Forelimb muscle (tissue), 1 donor: ENCODE data around the gene DSCAML1. TPM values are rescaled to one million over a fixed set of nuclear protein-coding genes. Genes with fewer than 3 reads are reported as not detected.
"Not testable (repeated sequence)": the region's sequence is repeated elsewhere in the genome, so short reads cannot be mapped to it uniquely, and the experiment has no call there.

ENCODE experiments used
- DNase-seq: peaks from one replicate; pipeline ENCODE4 v3.0.0-alpha.2; 2013; ENCODE audit warnings: low read depth
- polyA plus RNA-seq: library from polyadenylated mRNA; unstranded; fragments of 120-200 nt; gene quantifications from one replicate; pipeline ENCODE4 v1.2.1, GENCODE V29; 2013; ENCODE audit not compliant: insufficient read length

The DSCAML1 gene
- polyA plus RNA-seq, 1 donor: 0.63 TPM

DNA sequence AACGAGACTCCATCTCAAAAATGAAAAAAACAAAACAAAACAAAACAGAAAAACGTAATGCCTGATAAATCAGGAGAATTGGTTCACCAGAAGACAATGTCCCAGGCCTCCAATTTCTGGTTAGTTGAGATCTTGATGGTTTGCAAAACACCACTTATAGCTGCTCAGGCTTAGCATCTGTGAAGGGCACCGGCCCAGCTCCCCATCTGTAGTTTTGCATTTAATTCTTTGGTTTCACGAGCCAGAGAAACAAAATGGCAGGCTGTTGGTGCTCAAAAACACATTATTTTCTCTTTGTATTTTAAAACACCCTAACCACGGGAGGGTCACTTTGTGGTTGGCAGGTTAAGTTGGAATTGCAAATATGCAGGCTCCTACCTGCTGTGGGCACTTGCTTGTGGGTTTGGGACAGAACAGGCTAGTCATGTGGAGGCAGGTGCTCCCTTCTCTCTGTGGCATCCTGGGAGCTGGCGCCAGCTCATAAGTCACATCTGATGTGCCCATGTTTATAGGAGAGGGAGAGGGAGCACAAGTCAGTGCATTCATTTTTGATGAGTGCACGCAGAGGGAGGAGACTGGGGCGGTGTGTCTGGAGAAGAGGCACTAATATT is 323.4 kb downstream of the DSCAML1 start:
- no peak for DNase-seq

DNA sequence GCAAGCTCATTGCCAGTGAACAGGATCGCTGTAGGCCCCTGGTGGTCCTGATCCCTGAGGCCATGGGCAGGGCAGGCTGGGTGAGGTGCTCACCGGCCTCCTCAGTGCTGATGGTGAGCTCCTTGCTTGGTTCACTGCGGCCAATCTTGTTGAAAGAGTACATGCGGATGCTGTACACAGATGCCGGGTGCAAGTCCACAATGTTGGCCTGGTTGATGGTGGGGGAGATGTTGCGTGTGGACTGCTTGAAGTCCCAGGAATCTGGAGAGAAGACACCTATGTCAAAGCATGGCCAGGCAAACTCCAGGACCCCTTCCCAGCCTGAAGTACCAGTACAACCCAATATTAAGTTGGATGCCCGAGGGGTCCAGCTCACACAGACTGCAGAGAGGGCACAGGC is 325.2 kb downstream of the DSCAML1 start:
- DNase-seq: no peak

DNA sequence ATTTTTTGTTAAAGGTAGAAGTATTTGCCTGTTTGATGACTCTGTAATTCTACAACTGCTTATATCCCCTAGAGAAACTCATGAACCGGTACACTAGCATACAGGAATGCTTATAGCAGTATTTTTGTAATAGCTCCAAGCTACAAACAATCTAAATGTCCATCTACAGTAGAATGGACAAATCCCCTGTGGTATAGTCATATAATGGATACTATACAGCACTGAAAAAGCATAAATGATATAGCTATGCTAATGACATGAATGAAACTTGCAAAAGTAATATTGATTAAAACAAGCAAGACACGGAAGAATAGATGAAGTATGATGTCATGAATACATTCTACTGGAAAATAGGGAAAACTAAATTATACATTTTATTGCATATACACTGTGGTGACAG is 326.4 kb downstream of the DSCAML1 start:
- DNase-seq: no peak

DNA sequence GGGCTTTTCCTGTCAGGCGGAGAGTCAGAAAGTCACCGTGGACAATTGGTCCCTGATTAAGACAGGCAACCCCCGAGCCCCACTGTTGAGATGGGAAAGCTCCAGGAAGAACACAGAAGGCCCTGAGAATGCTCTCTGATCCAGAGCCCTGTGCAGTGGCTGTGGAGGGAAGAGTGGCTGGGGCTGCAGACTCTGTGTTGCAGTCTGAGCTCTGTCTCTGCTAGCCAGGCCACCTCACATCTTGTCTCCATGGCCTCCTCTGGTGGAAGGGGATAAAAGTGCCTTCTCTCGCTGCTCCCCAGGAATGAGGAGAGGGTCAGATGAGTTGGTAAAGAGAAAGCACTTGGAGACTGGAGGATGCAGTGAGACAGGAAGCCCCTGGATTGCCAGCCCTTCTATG is 328.1 kb downstream of the DSCAML1 start:
- DNase-seq: no peak

DNA sequence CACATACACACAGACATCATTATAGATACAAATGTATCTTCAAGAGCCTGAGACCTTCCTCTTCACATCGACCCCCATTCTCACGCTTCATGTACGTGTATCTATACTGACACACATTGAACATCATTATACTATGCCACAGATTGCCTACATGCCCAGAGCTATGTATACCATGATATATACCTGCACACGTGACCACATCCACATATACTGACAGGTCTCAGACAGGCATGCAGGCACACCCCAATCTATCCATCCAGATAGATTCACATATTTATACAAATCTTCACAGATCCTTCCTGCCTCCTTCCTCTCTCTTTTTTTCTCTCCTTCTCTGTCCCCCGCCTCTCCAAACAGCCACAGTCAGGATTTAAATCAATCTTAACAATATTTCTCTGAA is 329.2 kb downstream of the DSCAML1 start:
- no peak for DNase-seq

DNA sequence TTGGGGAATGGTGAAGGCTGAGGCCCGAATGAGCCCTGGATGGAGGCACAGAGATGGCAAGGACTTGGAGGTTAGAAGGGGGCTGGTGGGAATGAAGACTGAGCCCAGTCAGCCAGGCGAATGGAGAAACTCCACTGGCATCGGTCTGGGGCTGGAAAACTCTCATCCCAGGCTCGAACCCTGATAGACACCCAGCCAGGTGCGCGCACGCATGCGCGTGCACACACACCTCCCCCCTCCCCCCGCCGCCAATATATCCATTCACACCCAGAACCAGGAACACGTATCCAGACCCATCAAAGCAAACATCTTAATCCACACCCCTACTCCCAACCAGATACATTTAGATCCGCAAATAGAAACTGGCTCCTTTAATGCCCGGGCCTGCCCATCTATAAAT is 330.1 kb downstream of the DSCAML1 start:
- no peak for DNase-seq

DNA sequence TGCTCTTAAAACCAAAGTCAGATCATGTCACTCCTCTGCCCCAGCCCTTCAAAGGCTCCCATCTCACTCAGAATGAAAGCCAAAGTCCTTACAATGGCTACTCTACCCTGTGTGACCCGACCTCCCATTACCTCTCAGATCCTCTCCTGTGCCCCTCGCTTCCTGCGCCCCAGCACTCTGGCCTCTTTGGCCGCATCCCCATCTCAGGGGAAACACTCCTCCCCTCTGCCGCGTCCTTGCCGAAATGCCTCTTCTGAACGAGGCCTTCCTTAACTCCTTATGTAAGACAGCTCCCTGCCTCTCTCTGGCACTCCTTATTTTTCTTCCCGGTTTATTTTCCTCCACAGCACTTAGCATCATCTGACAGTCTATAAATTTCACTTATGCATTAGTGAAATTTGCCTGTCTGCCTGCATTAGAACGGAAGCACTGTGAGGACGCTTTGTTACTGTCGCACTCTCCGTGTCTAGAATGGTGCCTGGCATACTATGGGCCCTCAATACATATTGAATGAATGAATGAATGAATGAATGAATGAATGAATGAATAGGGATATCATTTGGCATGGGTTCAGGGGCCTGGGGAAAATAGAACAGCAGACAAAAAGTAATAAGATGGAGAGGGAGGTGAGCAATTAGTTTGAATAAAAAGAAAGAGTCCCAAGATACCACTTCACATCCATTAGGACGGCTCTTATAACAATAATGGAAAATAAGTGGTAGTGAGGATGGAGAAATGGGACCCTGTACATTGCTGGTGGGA is 331.6 kb downstream of the DSCAML1 start:
- no peak for DNase-seq

DNA sequence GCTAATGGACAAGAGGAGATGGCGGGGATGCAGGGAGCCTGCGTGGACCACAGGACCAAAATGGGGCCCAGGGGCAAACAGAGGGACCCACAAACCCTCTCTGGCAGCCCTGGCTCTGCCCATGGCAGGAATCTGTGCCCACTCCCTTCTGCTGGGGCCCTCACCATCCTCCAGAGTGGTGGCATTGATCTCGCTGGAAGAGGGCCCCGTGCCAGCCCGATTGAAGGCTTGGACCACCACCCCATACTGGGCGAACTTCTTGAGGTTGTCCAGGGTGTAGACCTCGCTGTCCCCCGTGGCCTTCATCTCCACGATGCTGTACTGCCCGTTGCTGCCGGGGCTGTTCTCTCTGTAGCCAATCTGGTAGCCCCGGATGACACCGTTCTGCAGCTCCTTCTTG is 332.2 kb downstream of the DSCAML1 start:
- no peak for DNase-seq

DNA sequence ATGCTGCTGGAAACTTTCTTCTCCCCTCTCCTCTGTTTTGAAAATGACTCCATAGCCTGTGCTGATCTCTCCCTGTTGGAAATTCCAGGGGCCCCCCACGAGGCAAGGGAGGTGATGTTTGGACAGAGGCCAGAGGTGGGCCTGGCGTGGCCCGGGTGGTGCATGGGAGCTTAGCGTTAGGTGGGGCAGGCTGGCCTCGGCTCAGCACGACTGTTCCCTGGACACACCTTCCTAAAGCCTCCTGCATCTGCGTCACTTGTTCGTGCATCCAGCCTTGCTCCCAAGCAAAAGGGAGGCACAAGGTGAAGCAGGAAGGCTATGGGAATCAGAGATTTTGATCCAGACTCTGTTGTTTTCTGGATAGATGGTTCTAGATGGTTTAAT is 334.2 kb downstream of the DSCAML1 start:
- DNase-seq: no peak

DNA sequence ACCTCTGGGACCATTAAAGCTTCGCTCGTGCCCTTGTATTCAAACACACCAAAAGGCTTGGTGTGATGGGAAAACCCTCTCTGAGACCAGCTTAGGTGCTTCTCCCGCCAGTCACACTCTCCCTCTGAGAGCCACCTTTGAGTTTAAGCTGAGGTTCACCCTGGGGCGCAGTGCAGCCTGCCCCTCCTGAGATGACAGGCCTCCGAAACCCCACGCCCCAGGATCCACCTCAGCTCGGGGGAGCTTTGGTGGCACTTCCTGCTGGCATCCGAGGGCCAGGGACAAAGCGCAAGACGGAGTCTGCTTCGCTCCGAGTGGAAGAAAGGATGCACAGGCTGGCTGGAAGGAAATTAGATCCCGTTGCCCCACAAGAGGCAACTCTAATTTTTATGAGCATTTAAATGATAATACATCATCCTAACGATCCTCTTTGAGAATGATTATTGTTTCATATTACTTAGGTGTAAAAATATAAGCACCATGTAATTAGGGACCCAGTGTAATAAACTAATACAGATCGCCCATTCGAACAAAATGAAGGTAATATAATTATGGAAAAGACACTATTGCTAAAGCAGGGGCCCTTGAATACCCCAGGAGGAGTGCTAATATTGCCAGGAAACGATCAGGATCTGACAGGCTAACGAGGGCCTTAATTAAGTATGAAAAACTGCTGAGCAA is 334.7 kb downstream of the DSCAML1 start:
- DNase-seq: no peak

DNA sequence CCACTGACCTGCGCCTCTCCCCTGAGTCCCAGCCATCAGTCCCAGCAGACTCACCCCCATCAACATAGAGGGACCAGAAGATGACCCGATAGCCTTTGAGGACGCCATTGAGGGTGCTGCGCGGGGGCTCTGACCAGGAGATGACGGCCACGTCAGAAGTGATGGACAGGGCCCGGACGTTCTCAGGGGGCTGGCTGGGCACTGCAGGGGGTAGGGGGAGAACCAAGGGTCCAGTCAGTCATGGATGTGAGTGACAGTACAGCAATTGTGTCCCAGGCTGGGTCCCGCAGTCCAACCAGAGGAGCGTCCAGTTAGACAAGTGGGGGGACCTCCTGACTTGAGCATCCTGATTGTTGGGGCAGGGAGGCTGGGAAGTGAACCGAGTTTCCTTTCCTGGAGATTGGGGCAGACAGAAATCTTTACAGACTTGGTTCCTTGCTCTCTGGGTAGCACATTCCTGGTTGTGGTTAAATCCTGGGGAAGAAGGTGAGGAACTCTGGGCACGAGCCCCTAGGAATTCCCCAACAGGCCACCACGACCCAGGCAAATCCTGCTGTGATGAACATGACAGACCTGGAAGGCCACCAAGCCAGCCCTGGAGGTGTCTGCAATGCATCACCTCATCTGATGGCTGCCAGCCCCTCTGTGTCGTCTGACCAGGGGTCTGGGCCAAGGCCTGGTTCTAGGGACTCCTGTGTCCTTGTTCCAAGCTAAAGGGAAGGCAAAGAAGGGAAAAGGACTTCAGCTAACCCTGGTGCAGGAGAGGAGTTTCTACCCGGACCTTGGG is 335.4 kb downstream of the DSCAML1 start:
- no peak for DNase-seq

DNA sequence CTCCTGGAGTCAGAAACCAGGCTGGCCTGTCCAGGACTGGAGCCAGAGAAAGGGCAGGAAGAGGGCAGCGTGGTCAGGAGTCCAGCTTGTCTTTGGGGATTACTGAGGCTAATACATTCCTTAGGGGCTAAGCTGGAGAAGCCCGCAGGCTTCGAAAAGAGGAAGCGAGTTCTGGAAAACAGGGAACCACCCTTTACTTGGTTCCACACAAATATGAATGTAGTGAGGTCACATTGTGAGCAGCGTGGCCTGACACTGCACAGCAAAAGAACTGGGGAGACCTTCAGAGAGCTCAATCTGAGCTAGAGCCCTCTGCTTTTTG is 337.1 kb downstream of the DSCAML1 start:
- no peak for DNase-seq

DNA sequence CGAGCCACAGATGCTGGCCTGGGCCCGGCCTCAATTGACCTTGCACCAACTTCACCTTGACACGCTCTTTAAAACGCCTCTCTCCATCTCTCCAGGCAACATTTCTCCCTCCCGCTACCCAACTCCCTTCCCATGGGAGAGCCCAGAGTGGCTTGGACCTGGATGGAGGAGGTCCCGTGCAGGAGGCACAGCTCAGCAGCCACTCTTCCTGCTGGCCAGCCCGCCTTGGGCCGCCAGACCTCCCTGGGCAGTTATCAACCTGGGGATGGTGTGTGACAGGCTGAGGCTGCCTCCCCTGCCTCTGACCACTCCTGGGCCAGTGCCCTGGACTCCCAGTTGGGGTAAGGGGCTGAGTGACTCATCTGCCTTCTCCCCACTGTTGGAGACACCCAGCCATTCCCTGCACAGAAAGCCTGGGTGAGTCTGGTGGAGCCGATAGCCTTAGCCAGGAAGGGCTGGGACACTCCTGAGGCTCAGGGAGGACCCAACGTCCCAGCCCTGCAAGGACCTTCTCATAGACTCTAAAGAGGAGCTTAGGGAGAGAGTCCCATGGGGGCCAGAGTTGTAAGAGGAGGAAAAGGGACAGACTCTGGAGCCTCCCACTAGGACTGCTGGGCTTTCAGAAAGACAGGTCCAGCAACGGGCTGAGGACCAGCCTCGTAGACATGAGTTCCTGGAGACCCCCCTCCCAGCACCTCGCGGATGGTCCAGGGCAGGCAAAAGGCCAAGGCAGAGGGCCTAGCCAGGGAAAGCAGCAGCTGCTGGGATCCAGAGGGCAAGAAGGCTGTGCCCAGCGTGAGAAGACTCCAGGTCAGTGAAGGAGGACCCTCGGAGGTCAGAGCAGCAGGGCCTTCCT is 337.7 kb downstream of the DSCAML1 start:
- no peak for DNase-seq

DNA sequence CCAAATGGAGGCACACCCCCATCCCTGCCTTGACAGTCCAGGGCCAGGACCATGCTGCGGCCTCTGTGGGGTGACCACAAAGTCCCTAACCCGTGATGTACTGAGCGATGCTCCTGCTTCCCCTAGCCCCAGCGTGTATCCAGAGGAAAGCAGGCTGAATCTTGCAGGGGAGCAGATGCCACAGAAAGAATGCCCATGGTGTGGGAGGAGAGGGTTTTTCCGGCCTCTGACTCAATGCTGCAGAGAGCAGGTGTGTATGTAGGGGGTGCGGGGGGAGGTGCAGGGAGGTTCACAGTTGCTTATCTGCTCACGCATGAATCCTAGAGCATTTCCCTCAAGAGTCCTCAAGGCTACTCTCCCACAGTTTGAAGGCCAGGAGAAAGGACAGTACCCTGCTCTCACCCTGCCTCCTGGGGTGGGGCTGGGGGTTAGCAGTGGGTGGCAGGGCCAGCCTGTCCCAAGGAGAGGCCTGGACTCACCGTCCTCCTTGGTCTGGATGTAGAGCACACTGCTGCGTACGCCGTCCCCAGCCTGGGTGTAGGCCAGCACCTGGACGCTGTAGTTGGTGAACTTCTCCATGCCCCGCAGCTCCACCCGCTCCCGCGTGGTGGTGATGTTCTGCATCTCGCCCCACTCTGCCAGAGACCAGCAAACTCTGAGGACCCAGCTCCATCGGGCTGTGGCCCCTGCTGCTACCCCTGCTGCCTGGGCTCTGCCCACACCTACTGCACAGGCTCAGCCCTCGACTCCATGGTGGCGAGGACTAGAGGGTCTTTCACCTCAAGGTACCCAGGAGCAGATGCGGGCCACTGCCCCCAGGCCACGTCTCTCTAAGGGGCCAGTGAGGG is 338.5 kb downstream of the DSCAML1 start:
- no peak for DNase-seq

DNA sequence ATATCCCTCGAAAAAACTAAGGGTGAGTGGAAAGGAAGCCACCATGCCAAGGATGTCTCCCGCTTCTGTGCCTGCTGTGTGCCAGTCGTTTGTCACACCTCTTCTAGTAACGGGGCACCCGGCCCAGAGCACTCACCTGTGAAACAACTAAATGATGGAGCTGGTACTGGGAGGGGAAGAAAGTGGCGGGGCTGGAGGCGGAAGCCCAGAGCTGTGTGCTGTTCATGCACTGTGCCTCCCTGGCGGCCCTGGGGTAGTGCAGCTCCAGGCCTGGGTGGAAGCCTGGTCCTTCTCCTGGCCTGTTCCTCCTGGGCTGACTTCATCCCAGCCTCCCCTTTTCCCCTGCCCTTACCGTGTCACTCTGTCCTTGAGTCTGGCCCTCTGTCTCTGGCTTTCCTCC is 339.2 kb downstream of the DSCAML1 start:
- DNase-seq: no peak

DNA sequence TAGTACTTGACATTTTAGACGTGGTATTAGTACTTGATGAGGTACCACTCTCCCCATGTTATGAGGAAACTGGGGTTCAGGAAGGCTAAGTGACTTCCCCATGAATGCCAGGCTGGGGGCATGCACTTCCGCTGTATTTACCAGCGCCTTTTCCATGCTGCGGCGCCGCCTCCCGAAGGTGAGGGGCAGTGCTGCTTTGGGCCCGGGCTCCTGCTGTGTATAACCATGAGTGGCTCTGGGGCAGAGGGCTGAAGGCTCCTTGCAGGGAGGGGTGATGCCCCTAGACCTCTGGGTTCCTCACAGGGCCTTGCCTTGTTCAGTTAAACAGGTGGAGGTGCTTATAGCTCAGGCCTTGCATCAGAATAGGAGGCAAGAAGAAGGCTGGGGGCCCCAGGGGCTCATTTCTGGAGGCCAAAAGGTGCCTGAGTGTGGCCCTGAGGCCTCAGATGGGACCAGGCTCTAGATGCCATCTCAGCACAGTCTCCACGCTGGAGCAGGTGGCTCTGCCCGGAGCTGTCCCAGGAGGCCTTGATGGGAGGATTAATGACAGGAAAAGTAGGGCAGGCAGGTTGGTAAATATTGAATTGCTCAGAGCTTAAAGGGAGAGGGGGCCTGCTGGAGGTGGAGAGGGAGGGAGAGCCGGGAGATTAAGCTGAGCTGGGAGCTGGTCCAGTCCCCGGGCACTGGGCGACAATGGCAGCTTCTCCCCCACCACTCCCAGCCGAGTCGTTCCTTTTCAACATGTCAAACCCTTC is 339.8 kb downstream of the DSCAML1 start:
- no peak for DNase-seq

DNA sequence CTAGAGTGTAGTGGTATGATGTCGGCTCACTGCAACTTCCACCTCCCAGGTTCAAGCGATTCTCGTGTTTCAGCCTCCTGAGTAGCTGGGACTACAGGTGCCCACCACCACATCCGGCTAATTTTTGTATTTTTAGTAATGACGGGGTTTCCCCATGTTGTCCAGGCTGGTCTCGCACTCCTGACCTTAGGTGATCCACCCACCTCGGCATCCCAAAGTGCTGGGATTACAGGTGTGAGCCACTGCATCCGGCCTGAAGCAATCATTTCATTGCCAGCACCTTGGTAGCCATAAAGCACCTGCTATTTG is 340.3 kb downstream of the DSCAML1 start:
- DNase-seq: not testable (repeated sequence)

DNA sequence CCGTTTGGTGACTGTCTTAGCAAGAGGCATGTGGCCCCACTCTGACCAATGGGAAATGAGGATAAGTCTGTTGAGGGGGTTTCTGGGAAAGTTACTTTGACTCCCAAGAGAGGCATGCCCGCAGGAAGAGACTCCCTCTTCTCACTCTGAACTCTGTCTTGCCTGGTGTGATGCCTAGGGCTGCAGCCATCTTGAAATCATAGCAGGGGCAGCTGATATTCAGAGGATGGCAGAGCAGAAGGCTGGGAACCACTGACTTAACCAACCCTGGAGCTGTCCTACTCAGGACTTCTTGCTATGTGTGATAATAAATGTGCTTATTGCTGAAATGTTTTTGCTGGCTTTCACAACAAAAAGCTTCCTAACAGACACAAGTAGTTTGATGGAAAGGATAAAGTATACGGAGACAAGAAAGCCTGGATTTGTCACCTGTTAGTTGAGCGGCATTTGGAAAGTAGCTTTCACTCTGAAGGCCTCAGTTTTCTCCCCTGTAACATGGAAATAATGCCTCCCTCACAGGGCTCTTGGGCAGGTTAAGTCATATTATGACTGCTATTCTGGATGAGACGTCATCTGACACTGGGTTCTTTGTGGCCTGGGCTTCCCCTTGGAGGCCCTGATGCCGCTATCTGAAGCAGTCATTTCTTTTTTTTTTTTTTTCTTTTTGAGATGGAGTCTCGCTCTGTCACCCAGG is 340.8 kb downstream of the DSCAML1 start:
- DNase-seq: no peak

DNA sequence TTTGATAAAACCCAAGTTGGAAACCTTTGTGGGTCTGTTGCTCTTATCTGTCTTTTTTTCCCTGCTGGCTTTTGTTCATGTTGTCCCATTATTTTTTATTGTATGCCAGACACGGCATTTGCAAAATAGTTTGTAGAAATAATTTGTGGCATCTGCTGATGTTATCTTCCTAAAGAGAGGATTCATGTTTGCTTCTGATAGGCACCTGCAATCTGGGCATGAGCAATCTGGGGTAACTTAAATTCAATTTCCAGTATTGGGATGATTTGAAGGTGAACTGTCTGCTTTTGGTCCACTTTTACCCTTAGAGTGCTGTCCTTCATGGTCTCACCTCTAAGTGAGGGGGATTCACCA is 342.5 kb downstream of the DSCAML1 start:
- DNase-seq: no peak
